Astrocyte (in vitro differentiated cells and primary cell): ENCODE results near the gene F11R.

Experiments used
- EZH2 ChIP-seq: IDR thresholded peaks from 2 replicates; pipeline ENCODE4 v1.6.1; 2012; ENCODE audit warnings: mild to moderate bottlenecking, low read length, inconsistent platforms; ENCODE audit not compliant: insufficient read depth
- TF ChIP-seq, protein P1 (sequence below): IDR thresholded peaks from 2 replicates; pipeline ENCODE4 v1.5.1; 2011; ENCODE audit warnings: low read depth, mild to moderate bottlenecking, inconsistent platforms, low read length, moderate library complexity; ENCODE audit not compliant: insufficient read depth

DNA sequence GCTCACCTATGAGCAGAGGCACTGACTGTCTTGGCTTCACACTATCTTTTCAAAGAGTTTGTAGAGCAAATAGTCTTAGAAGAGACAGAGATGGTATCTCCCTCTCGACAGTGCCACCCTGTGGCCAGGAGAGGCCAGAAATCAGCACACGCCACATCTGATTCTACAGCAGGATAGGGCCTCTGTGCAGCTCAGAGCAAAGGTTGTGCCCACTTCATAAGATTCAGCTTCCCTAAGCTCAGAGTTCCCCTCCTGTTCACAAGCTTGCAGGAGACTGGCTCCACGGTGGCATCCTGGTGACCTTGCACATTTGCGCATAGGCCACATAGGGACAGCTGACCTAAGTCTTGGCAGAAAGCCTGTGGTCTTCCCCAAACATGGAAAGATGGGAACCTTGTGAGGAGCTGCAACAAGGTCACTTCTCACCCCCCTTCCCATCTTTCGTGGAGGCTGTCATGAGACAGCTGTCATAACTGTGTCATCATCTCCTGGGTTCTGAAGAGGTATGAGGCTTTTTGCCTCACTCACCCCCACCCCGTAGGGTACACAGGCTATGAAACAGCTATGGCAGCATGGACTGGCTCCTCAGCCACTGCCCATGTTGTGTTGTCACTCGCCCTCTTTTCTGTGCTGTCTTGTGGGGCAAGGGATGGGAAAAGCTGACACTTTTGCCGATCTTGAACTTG is 69.4 kb downstream of the F11R start:
- no peak for TF ChIP-seq EZH2
- TF ChIP-seq, protein P1, sequence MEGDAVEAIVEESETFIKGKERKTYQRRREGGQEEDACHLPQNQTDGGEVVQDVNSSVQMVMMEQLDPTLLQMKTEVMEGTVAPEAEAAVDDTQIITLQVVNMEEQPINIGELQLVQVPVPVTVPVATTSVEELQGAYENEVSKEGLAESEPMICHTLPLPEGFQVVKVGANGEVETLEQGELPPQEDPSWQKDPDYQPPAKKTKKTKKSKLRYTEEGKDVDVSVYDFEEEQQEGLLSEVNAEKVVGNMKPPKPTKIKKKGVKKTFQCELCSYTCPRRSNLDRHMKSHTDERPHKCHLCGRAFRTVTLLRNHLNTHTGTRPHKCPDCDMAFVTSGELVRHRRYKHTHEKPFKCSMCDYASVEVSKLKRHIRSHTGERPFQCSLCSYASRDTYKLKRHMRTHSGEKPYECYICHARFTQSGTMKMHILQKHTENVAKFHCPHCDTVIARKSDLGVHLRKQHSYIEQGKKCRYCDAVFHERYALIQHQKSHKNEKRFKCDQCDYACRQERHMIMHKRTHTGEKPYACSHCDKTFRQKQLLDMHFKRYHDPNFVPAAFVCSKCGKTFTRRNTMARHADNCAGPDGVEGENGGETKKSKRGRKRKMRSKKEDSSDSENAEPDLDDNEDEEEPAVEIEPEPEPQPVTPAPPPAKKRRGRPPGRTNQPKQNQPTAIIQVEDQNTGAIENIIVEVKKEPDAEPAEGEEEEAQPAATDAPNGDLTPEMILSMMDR, result peak; percentile 65
